B cell (primary cell): ENCODE data around the gene TMEM120A. TPM values are rescaled to one million over a fixed set of nuclear protein-coding genes. Genes with fewer than 3 reads are reported as not detected.
A peak's percentile ranks its signal among the peaks of the same experiment; 100 is the strongest.

Experiments
- ATAC-seq: fragments of 200-7000 bp; cut with Tn5 transposase; one replicate; pipeline ENCODE4 v1.10.0; 2021; ENCODE audit warnings: low read depth, mild to moderate bottlenecking, moderate number of reproducible peaks, moderate library complexity
- CTCF ChIA-PET: fragments of 350-600 bp; sonication (Branson Sonifier 250); formaldehyde crosslinking; loops from one replicate; lab custom pipeline; 2021; ENCODE audit warnings: antibody characterized with exemption, inconsistent platforms; lab: Charles Lee
- POLR2A ChIA-PET: fragments of 350-600 bp; sonication (Branson Sonifier 250); formaldehyde crosslinking; loops from one replicate; lab custom pipeline; 2021; ENCODE audit warnings: antibody characterized with exemption; lab: Charles Lee
- DNase-seq: peaks from one replicate; pipeline ENCODE4 v3.0.0; 2013
- H2AFZ ChIP-seq: 2 replicates; pipeline ENCODE4 v1.6.1; 2012; ENCODE audit warnings: mild to moderate bottlenecking, low read depth, low read length; ENCODE audit not compliant: insufficient read depth, poor library complexity, severe bottlenecking
- H3K27ac ChIP-seq, 2 donors: 1 replicate in 1 of 2; 2 replicates in 1 of 2; pipeline ENCODE4 v1.5.1; 2012 to 2013; ENCODE audit warnings: low read length in 2 of 2, mild to moderate bottlenecking in 2 of 2, moderate library complexity in 1 of 2
- H3K27me3 ChIP-seq, 4 experiments: fragments of 200-600 bp in 1 of 4; sonication (generic) in 1 of 4; replicated peaks in 1 of 4; 1 replicate in 2 of 4; 2 replicates in 2 of 4; pipeline versions ENCODE4 v1.6.1 to v1.7.0; 2013 to 2016; ENCODE audit warnings: low read length in 3 of 4, mild to moderate bottlenecking in 2 of 4, mixed read lengths in 1 of 4, moderate library complexity in 1 of 4; ENCODE audit not compliant: insufficient read depth in 4 of 4, control insufficient read depth in 3 of 4; ENCODE audit errors: control extremely low read depth in 1 of 4
- H3K36me3 ChIP-seq, 2 experiments: replicated peaks in 1 of 2; 1 replicate in 1 of 2; 2 replicates in 1 of 2; pipeline versions ENCODE4 v1.6.1 to v1.7.1; 2013; ENCODE audit warnings: low read length in 1 of 2; ENCODE audit not compliant: insufficient read depth in 2 of 2, control insufficient read depth in 1 of 2; ENCODE audit errors: control extremely low read depth in 1 of 2, extremely low read depth in 1 of 2
- H3K4me1 ChIP-seq, 2 donors: fragments of 200-600 bp in 1 of 2; sonication (generic) in 1 of 2; 1 replicate in 1 of 2; 2 replicates in 1 of 2; pipeline versions ENCODE4 v1.5.1 to v1.6.1; 2013 to 2017; ENCODE audit warnings: low read length in 2 of 2; ENCODE audit not compliant: control insufficient read depth in 2 of 2, insufficient read depth in 2 of 2
- H3K4me2 ChIP-seq: replicated peaks from 2 replicates; pipeline ENCODE3; 2012; ENCODE audit warnings: mild to moderate bottlenecking, low read depth, low read length; ENCODE audit not compliant: poor library complexity, severe bottlenecking
- H3K4me3 ChIP-seq, 5 experiments: fragments of 200-600 bp in 1 of 5; sonication (generic) in 1 of 5; 1 replicate in 3 of 5; 2 replicates in 2 of 5; pipeline versions ENCODE4 v1.5.1 to v1.7.0; 2011 to 2016; ENCODE audit warnings: low read length in 4 of 5, mild to moderate bottlenecking in 4 of 5, low read depth in 2 of 5, control low read depth in 1 of 5, moderate library complexity in 1 of 5; ENCODE audit not compliant: insufficient read depth in 1 of 5; ENCODE audit errors: control extremely low read depth in 1 of 5, extremely low read depth in 1 of 5
- H3K79me2 ChIP-seq: fragments of 200-600 bp; sonication (generic); one replicate; pipeline ENCODE4 v1.6.0; 2016; ENCODE audit warnings: low read length; ENCODE audit not compliant: control insufficient read depth, insufficient read depth
- H3K9ac ChIP-seq: fragments of 200-600 bp; sonication (generic); 2 replicates; pipeline ENCODE4 v1.6.1; 2017; ENCODE audit warnings: mild to moderate bottlenecking, low read length, moderate library complexity
- H3K9me3 ChIP-seq, 3 donors: one replicate each; pipeline versions ENCODE4 v1.6.1 to v1.7.1; 2013; ENCODE audit warnings: low read length in 2 of 3; ENCODE audit not compliant: control insufficient read depth in 2 of 3, insufficient read depth in 1 of 3; ENCODE audit errors: control extremely low read depth in 1 of 3
- H4K20me1 ChIP-seq: 2 replicates; pipeline ENCODE4 v1.6.0; 2012; ENCODE audit warnings: mild to moderate bottlenecking, low read length; ENCODE audit not compliant: insufficient read depth, control insufficient read depth, poor library complexity, severe bottlenecking
- H3K27ac Mint-ChIP-seq: one replicate; pipeline ENCODE4 v1.8.0; 2021; ENCODE audit warnings: mixed read lengths
- H3K27me3 Mint-ChIP-seq: one replicate; pipeline ENCODE4 v1.8.0; 2021; ENCODE audit warnings: mixed read lengths
- H3K4me1 Mint-ChIP-seq: one replicate; pipeline ENCODE4 v1.8.0; 2021; ENCODE audit warnings: mixed read lengths
- H3K4me3 Mint-ChIP-seq: one replicate; pipeline ENCODE4 v1.8.0; 2021; ENCODE audit warnings: mixed read lengths
- H3K9me3 Mint-ChIP-seq: one replicate; pipeline ENCODE4 v1.8.0; 2022; ENCODE audit warnings: mixed read lengths; ENCODE audit not compliant: insufficient read depth
- CTCF ChIP-seq: fragments of 200-600 bp; IDR thresholded peaks from one replicate; pipeline ENCODE4 v1.8.0; 2022; ENCODE audit warnings: antibody characterized with exemption, mild to moderate bottlenecking
- EZH2 ChIP-seq: IDR thresholded peaks from 2 replicates; pipeline ENCODE4 v1.6.1; 2012; ENCODE audit warnings: borderline replicate concordance, low read depth, mild to moderate bottlenecking, moderate library complexity, low read length; ENCODE audit not compliant: insufficient read depth, poor library complexity, severe bottlenecking
- WGBS: methylation state at CpG from one replicate; pipeline ENCODE4 v1.1.5; 2013; ENCODE audit warnings: missing lambda C conversion rate; ENCODE audit not compliant: insufficient coverage; 5-methylcytosine and 5-hydroxymethylcytosine counted together
- intact Hi-C: fragments of 100-400 bp; cut with micrococcal nuclease; formaldehyde crosslinking; loops from one replicate; pipeline ENCODE4 v1.10.0; 2022
- polyA plus RNA-seq: library from polyadenylated mRNA; depleted of rRNA; stranded (reverse); fragments of >200 nt; gene quantifications from 2 replicates; pipeline ENCODE4 v1.2.3, GENCODE V29; 2012
- small RNA-seq: library from RNA; depleted of rRNA; stranded (forward); fragments of <200 nt; gene quantifications from one replicate; pipeline ENCODE3, GENCODE V24; 2012; ENCODE audit warnings: low replicate concordance, low read depth; ENCODE audit not compliant: insufficient read length
- total RNA-seq, 2 donors: library from RNA; stranded (reverse); fragments of 120-200 nt in 1 of 2; gene quantifications; 1 replicate in 1 of 2; 2 replicates in 1 of 2; pipeline versions ENCODE4 v1.2.3 to v1.2.4, GENCODE V29; 2013 to 2022

Gene TMEM120A
- total and polyA plus RNA-seq, 2 donors (not counting 1 experiment from before 2014, with no cell fraction given) = 39.0 to 49.3 TPM

- Histone ChIP-seq H3K4me3 (no peak overlapping the region), H3K79me2 (peaks cover 59% of the 10 kb centered on the region), H3K27ac (no peak overlapping the region), H3K27me3 (no peaks in the 10 kb centered on the region), H3K4me2 (no peak overlapping the region), H3K36me3 (no peaks in the 10 kb centered on the region), H2AFZ (no peak overlapping the region), H4K20me1 (no peaks in the 10 kb centered on the region), H3K9me3 (peaks cover 0 to 11% (median 0%) of the 10 kb centered on the region in 3 donors), H3K9ac (no peak overlapping the region), H3K4me1 (no peaks in the 10 kb centered on the region)
- TF ChIP-seq CTCF (no peak), EZH2 (no peak)
- WGBS = 97% methylated on average over 11 of the region's 15 CpGs
- no peak for DNase-seq
- ATAC-seq = no peak
- H3K9me3 Mint-ChIP-seq = no peaks in the 10 kb centered on the region
- no peak overlapping the region for H3K4me3 Mint-ChIP-seq
- no peaks in the 10 kb centered on the region for H3K27me3 Mint-ChIP-seq
- ChIA-PET POLR2A (no interaction called here), CTCF (no interaction called here)
- intact Hi-C loops = no loop called here
- peaks cover 3% of the 10 kb centered on the region for H3K4me1 Mint-ChIP-seq
- no peak overlapping the region for H3K27ac Mint-ChIP-seq
Measured at GRCh38 chr7:75937958-75938786, 56.2 kb downstream of the TMEM120A start.

Small RNA genes within 50 kb of the gene (small RNA-seq; reads per million reads assigned to genes)
- gene SNORA14A = 33.6 reads per million, percentile 92 among the genes with 10 or more reads in this experiment

Other genes with a start within 250 kb of the TMEM120A start
- gene CCL26, start 222.4 kb downstream of the TMEM120A start, total RNA-seq = not detected in 2 replicates
- not detected in 2 replicates for gene CCL26, start 222.4 kb downstream of the TMEM120A start, polyA plus RNA-seq
- gene CCL24, start 180.8 kb downstream of the TMEM120A start, total RNA-seq = not detected in 2 replicates
- gene CCL24, start 180.8 kb downstream of the TMEM120A start, polyA plus RNA-seq = not detected in 2 replicates
- 31.6 and 34.1 TPM in 2 replicates for gene RHBDD2, start 115.6 kb downstream of the TMEM120A start, total RNA-seq
- gene RHBDD2, start 115.6 kb downstream of the TMEM120A start, polyA plus RNA-seq = 38.3 and 44.3 TPM in 2 replicates
- gene POR, start 79.4 kb downstream of the TMEM120A start, total RNA-seq = 76.6 and 78.4 TPM in 2 replicates
- gene POR, start 79.4 kb downstream of the TMEM120A start, polyA plus RNA-seq = 55.5 and 68.4 TPM in 2 replicates
- 15.2 and 17.8 TPM in 2 replicates for gene STYXL1, start 53.4 kb upstream of the TMEM120A start, total RNA-seq
- 16.7 and 29.3 TPM in 2 replicates for gene STYXL1, start 53.4 kb upstream of the TMEM120A start, polyA plus RNA-seq
- 77.1 and 77.2 TPM in 2 replicates for gene MDH2, start 53.5 kb upstream of the TMEM120A start, total RNA-seq
- 49.1 and 76.9 TPM in 2 replicates for gene MDH2, start 53.5 kb upstream of the TMEM120A start, polyA plus RNA-seq
- not detected in 2 replicates for gene SRRM3, start 207.3 kb upstream of the TMEM120A start, total RNA-seq
- not detected in 2 replicates for gene SRRM3, start 207.3 kb upstream of the TMEM120A start, polyA plus RNA-seq